HEK293 (cell line): ENCODE results near the gene CASK.

ENCODE experiments used
- CTCF ChIA-PET: fragments of 350-600 bp; formaldehyde crosslinking; extraction: SDS; loops from one replicate; lab custom pipeline; 2021; ENCODE audit warnings: antibody characterized with exemption; lab: Yijun Ruan, JAX
- POLR2A ChIA-PET: fragments of 300-600 bp; formaldehyde crosslinking; extraction: SDS; loops from one replicate; lab custom pipeline; 2020; ENCODE audit warnings: antibody characterized with exemption, inconsistent platforms; lab: Yijun Ruan, JAX
- H3K27ac ChIP-seq: fragments of 200-500 bp; sonication (Bioruptor generic); 2 replicates; pipeline ENCODE4 v1.5.1; 2014; ENCODE audit warnings: low read depth, low read length, control low read depth, inconsistent platforms; ENCODE audit errors: extremely low read depth
- H3K36me3 ChIP-seq, 2 experiments: fragments of 200-500 bp in 1 of 2; sonication (Bioruptor generic) in 1 of 2; 1 replicate in 1 of 2; 2 replicates in 1 of 2; pipeline ENCODE4 v1.5.1; 2014 to 2017; ENCODE audit warnings: inconsistent platforms in 2 of 2, low read length in 2 of 2; ENCODE audit not compliant: control insufficient read depth in 2 of 2, insufficient read depth in 1 of 2
- H3K4me1 ChIP-seq: fragments of 200-500 bp; sonication (Bioruptor generic); 2 replicates; pipeline ENCODE4 v1.5.1; 2014; ENCODE audit warnings: mild to moderate bottlenecking, low read length, inconsistent platforms; ENCODE audit not compliant: control insufficient read depth, insufficient read depth
- H3K4me3 ChIP-seq: 2 replicates; pipeline ENCODE4 v1.5.1; 2011; ENCODE audit warnings: low read depth, mild to moderate bottlenecking, control low read depth, low read length, moderate library complexity
- H3K9me3 ChIP-seq: fragments of 200-500 bp; sonication (Bioruptor generic); 2 replicates; pipeline ENCODE4 v1.5.1; 2014; ENCODE audit warnings: low read depth, low read length, inconsistent platforms; ENCODE audit not compliant: control insufficient read depth, insufficient read depth
- WT1 ChIP-seq: fragments of 450-650 bp; formaldehyde crosslinking; IDR thresholded peaks from 2 replicates; pipeline ENCODE4 v1.5.1; 2016; ENCODE audit warnings: missing biosample characterization, missing genetic modification characterization
- ZBTB8A ChIP-seq: fragments of 450-650 bp; formaldehyde crosslinking; IDR thresholded peaks from 2 replicates; pipeline ENCODE4 v1.5.1; 2016; ENCODE audit warnings: missing biosample characterization, missing genetic modification characterization
- ZFP69B ChIP-seq: fragments of 450-650 bp; formaldehyde crosslinking; IDR thresholded peaks from 2 replicates; pipeline ENCODE4 v1.5.1; 2016; ENCODE audit warnings: missing biosample characterization, missing genetic modification characterization
- ZNF311 ChIP-seq: fragments of 450-650 bp; formaldehyde crosslinking; IDR thresholded peaks from 2 replicates; pipeline ENCODE4 v1.5.1; 2017; ENCODE audit warnings: missing biosample characterization, missing genetic modification characterization, borderline replicate concordance
- ZNF350 ChIP-seq: fragments of 450-650 bp; formaldehyde crosslinking; IDR thresholded peaks from 2 replicates; pipeline ENCODE4 v1.5.0; 2017; ENCODE audit warnings: missing biosample characterization, mild to moderate bottlenecking, missing genetic modification characterization
- ZNF404 ChIP-seq: fragments of 450-650 bp; formaldehyde crosslinking; IDR thresholded peaks from 2 replicates; pipeline ENCODE4 v1.5.1; 2017; ENCODE audit warnings: missing biosample characterization, missing genetic modification characterization
- ZNF510 ChIP-seq: fragments of 450-650 bp; formaldehyde crosslinking; IDR thresholded peaks from 2 replicates; pipeline ENCODE4 v1.5.1; 2018; ENCODE audit warnings: mild to moderate bottlenecking, missing genetic modification characterization, missing biosample characterization; ENCODE audit not compliant: insufficient replicate concordance
- ZNF596 ChIP-seq: fragments of 450-650 bp; IDR thresholded peaks from 2 replicates; pipeline ENCODE4 v1.5.0; 2018; ENCODE audit warnings: missing biosample characterization, mild to moderate bottlenecking, missing genetic modification characterization, moderate library complexity
- ZNF623 ChIP-seq: fragments of 450-650 bp; formaldehyde crosslinking; IDR thresholded peaks from 2 replicates; pipeline ENCODE4 v1.5.1; 2016; ENCODE audit warnings: missing biosample characterization, missing genetic modification characterization
- ZNF624 ChIP-seq: fragments of 450-650 bp; formaldehyde crosslinking; IDR thresholded peaks from 2 replicates; pipeline ENCODE4 v1.5.1; 2017; ENCODE audit warnings: missing biosample characterization, missing genetic modification characterization
- ZNF654 ChIP-seq: fragments of 450-650 bp; formaldehyde crosslinking; IDR thresholded peaks from 2 replicates; pipeline ENCODE4 v1.5.1; 2016; ENCODE audit warnings: low read depth, missing biosample characterization, missing genetic modification characterization
- ZNF707 ChIP-seq: fragments of 450-650 bp; formaldehyde crosslinking; IDR thresholded peaks from 2 replicates; pipeline ENCODE4 v1.5.1; 2016; ENCODE audit warnings: missing biosample characterization, missing genetic modification characterization
- ZNF76 ChIP-seq: fragments of 450-650 bp; formaldehyde crosslinking; IDR thresholded peaks from 2 replicates; pipeline ENCODE4; 2016; ENCODE audit warnings: low read depth, missing biosample characterization, missing genetic modification characterization, borderline replicate concordance
- ZNF830 ChIP-seq: fragments of 450-650 bp; IDR thresholded peaks from 2 replicates; pipeline ENCODE4 v1.5.0; 2018; ENCODE audit warnings: missing biosample characterization, missing genetic modification characterization, low read depth, mild to moderate bottlenecking, moderate library complexity
- ZSCAN23 ChIP-seq: fragments of 450-650 bp; formaldehyde crosslinking; IDR thresholded peaks from 2 replicates; pipeline ENCODE4 v1.5.1; 2016; ENCODE audit warnings: missing biosample characterization, missing genetic modification characterization
- ZXDB ChIP-seq: fragments of 450-650 bp; formaldehyde crosslinking; IDR thresholded peaks from 2 replicates; pipeline ENCODE4 v1.5.1; 2016; ENCODE audit warnings: missing biosample characterization, missing genetic modification characterization
- TF ChIP-seq, protein P1 (sequence below): fragments of 450-650 bp; formaldehyde crosslinking; IDR thresholded peaks from 2 replicates; pipeline ENCODE4 v1.5.1; 2016; ENCODE audit warnings: missing biosample characterization, missing genetic modification characterization, borderline replicate concordance
- TF ChIP-seq, protein P2 (sequence below): fragments of 450-650 bp; formaldehyde crosslinking; IDR thresholded peaks from 2 replicates; pipeline ENCODE4 v1.5.1; 2016; ENCODE audit warnings: missing biosample characterization, missing genetic modification characterization
- TF ChIP-seq, protein P3 (sequence below): fragments of 450-650 bp; formaldehyde crosslinking; IDR thresholded peaks from 2 replicates; pipeline ENCODE4 v1.5.1; 2017; ENCODE audit warnings: missing biosample characterization, missing genetic modification characterization
- TF ChIP-seq, protein P4 (sequence below): fragments of 450-650 bp; IDR thresholded peaks from 2 replicates; pipeline ENCODE4 v1.5.1; 2018; ENCODE audit warnings: missing biosample characterization, mild to moderate bottlenecking, missing genetic modification characterization
- TF ChIP-seq, protein P5 (sequence below): fragments of 450-650 bp; formaldehyde crosslinking; IDR thresholded peaks from 2 replicates; pipeline ENCODE4 v1.5.1; 2016; ENCODE audit warnings: missing biosample characterization, missing genetic modification characterization
- TF ChIP-seq, protein P6 (sequence below): fragments of 450-650 bp; formaldehyde crosslinking; IDR thresholded peaks from 2 replicates; pipeline ENCODE4 v1.5.1; 2016; ENCODE audit warnings: missing biosample characterization, missing genetic modification characterization

CASK gene

DNA sequence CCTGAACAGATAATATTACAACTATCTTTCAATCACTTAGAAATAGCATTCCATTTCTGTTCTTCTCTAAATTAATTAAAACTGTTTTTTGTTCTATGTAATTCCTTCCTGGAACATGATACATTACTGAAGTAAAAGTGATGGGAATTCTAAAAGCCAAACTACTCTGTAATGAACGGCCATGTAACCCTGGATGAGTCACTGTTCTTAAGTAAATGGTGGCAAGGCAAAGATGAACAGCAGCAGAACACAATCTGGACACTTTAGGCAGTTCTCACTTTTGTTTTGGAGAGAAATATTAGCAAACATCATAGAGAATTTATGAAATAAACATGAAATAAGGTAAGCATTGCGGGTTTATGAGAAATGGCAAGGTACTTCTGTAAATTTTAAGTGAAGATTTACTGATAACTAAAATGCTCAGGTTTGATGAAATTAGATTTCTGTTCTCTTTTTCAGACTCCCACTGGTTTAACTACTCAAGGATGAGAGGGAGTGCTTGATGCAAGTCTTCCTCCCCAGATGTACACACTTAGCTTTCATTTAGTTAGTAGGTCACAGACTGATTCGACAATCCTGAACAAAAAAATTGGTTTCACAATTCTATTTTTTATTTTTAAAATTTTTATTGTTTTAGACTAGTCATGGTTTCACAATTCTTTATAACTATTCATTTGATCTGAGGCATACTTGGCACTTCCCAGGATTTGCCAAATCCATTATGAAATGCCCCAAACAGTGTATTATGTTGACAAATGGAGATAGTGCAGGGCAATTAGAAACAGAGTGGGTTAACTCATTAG is 200.3 kb downstream of the CASK start:
- Histone ChIP-seq H3K36me3 (no peaks in the 10 kb centered on the region), H3K4me1 (no peaks in the 10 kb centered on the region), H3K27ac (no peak overlapping the region), H3K9me3 (no peaks in the 10 kb centered on the region), H3K4me3 (no peak overlapping the region)
- ChIA-PET CTCF (no interaction called here), POLR2A (no interaction called here)
- TF ChIP-seq ZNF624 (no peak), ZFP69B (tag by site-specific recombination) (no peak), ZNF404 (tag by site-specific recombination) (no peak), ZNF350 (tag by site-specific recombination) (no peak)
- TF ChIP-seq, protein P1, sequence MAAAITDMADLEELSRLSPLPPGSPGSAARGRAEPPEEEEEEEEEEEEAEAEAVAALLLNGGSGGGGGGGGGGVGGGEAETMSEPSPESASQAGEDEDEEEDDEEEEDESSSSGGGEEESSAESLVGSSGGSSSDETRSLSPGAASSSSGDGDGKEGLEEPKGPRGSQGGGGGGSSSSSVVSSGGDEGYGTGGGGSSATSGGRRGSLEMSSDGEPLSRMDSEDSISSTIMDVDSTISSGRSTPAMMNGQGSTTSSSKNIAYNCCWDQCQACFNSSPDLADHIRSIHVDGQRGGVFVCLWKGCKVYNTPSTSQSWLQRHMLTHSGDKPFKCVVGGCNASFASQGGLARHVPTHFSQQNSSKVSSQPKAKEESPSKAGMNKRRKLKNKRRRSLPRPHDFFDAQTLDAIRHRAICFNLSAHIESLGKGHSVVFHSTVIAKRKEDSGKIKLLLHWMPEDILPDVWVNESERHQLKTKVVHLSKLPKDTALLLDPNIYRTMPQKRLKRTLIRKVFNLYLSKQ (tag by site-specific recombination) = no peak
- TF ChIP-seq, protein P2, sequence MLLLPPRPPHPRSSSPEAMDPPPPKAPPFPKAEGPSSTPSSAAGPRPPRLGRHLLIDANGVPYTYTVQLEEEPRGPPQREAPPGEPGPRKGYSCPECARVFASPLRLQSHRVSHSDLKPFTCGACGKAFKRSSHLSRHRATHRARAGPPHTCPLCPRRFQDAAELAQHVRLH (tag by site-specific recombination) = no peak
- TF ChIP-seq, protein P3, sequence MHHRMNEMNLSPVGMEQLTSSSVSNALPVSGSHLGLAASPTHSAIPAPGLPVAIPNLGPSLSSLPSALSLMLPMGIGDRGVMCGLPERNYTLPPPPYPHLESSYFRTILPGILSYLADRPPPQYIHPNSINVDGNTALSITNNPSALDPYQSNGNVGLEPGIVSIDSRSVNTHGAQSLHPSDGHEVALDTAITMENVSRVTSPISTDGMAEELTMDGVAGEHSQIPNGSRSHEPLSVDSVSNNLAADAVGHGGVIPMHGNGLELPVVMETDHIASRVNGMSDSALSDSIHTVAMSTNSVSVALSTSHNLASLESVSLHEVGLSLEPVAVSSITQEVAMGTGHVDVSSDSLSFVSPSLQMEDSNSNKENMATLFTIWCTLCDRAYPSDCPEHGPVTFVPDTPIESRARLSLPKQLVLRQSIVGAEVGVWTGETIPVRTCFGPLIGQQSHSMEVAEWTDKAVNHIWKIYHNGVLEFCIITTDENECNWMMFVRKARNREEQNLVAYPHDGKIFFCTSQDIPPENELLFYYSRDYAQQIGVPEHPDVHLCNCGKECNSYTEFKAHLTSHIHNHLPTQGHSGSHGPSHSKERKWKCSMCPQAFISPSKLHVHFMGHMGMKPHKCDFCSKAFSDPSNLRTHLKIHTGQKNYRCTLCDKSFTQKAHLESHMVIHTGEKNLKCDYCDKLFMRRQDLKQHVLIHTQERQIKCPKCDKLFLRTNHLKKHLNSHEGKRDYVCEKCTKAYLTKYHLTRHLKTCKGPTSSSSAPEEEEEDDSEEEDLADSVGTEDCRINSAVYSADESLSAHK = no peak

DNA sequence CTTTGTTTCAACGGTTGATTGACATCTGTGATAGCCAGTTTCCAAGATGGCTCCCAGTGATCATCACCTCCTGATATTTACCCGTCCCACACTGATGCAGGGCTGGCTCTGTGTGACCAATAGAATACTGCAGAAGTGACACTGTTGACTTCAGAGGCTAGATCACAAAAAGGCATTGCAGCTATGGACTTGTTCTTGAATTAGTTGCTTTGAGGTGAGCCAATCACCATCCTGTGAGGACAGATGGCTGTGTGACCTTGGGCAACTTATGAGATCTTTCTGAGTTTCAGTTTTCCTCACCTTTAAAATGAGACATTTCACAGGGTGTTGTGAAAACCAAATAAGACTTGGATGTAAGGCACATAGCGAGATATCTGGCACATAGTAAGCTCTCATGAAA is 201.1 kb downstream of the CASK start:
- POLR2A ChIA-PET = no interaction called here
- no peak overlapping the region for H3K27ac ChIP-seq
- no peaks in the 10 kb centered on the region for H3K9me3 ChIP-seq
- no peaks in the 10 kb centered on the region for H3K36me3 ChIP-seq
- H3K4me1 ChIP-seq = no peaks in the 10 kb centered on the region
- CTCF ChIA-PET = no interaction called here
- no peak overlapping the region for H3K4me3 ChIP-seq
- TF ChIP-seq ZNF350 (tag by site-specific recombination) = no peak
- no peak for TF ChIP-seq ZBTB8A (tag by site-specific recombination)
- no peak for TF ChIP-seq ZNF707 (tag by site-specific recombination)
- TF ChIP-seq, protein P1 (tag by site-specific recombination) = no peak
- TF ChIP-seq ZNF311 (tag by site-specific recombination) = no peak
- TF ChIP-seq ZNF76 (tag by site-specific recombination) = no peak
- TF ChIP-seq ZNF654 = no peak
- TF ChIP-seq, protein P4, sequence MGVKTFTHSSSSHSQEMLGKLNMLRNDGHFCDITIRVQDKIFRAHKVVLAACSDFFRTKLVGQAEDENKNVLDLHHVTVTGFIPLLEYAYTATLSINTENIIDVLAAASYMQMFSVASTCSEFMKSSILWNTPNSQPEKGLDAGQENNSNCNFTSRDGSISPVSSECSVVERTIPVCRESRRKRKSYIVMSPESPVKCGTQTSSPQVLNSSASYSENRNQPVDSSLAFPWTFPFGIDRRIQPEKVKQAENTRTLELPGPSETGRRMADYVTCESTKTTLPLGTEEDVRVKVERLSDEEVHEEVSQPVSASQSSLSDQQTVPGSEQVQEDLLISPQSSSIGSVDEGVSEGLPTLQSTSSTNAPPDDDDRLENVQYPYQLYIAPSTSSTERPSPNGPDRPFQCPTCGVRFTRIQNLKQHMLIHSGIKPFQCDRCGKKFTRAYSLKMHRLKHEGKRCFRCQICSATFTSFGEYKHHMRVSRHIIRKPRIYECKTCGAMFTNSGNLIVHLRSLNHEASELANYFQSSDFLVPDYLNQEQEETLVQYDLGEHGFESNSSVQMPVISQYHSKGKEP = no peak
- TF ChIP-seq, protein P5, sequence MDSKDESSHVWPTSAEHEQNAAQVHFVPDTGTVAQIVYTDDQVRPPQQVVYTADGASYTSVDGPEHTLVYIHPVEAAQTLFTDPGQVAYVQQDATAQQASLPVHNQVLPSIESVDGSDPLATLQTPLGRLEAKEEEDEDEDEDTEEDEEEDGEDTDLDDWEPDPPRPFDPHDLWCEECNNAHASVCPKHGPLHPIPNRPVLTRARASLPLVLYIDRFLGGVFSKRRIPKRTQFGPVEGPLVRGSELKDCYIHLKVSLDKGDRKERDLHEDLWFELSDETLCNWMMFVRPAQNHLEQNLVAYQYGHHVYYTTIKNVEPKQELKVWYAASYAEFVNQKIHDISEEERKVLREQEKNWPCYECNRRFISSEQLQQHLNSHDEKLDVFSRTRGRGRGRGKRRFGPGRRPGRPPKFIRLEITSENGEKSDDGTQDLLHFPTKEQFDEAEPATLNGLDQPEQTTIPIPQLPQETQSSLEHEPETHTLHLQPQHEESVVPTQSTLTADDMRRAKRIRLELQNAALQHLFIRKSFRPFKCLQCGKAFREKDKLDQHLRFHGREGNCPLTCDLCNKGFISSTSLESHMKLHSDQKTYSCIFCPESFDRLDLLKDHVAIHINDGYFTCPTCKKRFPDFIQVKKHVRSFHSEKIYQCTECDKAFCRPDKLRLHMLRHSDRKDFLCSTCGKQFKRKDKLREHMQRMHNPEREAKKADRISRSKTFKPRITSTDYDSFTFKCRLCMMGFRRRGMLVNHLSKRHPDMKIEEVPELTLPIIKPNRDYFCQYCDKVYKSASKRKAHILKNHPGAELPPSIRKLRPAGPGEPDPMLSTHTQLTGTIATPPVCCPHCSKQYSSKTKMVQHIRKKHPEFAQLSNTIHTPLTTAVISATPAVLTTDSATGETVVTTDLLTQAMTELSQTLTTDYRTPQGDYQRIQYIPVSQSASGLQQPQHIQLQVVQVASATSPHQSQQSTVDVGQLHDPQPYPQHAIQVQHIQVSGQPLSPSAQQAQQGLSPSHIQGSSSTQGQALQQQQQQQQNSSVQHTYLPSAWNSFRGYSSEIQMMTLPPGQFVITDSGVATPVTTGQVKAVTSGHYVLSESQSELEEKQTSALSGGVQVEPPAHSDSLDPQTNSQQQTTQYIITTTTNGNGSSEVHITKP (tag by site-specific recombination) = no peak
- no peak for TF ChIP-seq ZNF830
- TF ChIP-seq WT1 (tag by site-specific recombination) = no peak
- no peak for TF ChIP-seq ZNF596
- no peak for TF ChIP-seq ZXDB (tag by site-specific recombination)
- no peak for TF ChIP-seq ZNF623 (tag by site-specific recombination)
- TF ChIP-seq, protein P6, sequence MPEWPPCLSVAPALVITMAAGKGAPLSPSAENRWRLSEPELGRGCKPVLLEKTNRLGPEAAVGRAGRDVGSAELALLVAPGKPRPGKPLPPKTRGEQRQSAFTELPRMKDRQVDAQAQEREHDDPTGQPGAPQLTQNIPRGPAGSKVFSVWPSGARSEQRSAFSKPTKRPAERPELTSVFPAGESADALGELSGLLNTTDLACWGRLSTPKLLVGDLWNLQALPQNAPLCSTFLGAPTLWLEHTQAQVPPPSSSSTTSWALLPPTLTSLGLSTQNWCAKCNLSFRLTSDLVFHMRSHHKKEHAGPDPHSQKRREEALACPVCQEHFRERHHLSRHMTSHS = no peak
- TF ChIP-seq ZSCAN23 (tag by site-specific recombination) = no peak
- TF ChIP-seq ZNF510 (tag by site-specific recombination) = no peak
